Measurements from ENCODE around the gene APRT. TPM values are rescaled to one million over a fixed set of nuclear protein-coding genes. Genes with fewer than 3 reads are reported as not detected.

The APRT gene
- total RNA-seq, 1 donor from 2014 or later = 39.2 TPM

GRCh38 chr16:88761143-88761534 is 50.6 kb downstream of the APRT start:
- no peaks in the 10 kb centered on the region for H3K27me3 ChIP-seq (ENCODE audit: low read depth)
- no peak overlapping the region for H3K27ac ChIP-seq (replicated peaks)
- H3K4me3 ChIP-seq = no peak overlapping the region
- H3K9me3 ChIP-seq (replicated peaks) = peaks cover 13% of the 10 kb centered on the region
- intact Hi-C loops (cut with micrococcal nuclease) = no loop called here
- no peaks in the 10 kb centered on the region for H3K36me3 ChIP-seq
- TF ChIP-seq CTCF (IDR thresholded peaks at IDR 0.05; ENCODE audit: borderline replicate concordance) = no peak
- H3K4me1 ChIP-seq = peaks cover 35% of the 10 kb centered on the region
- no peak for DNase-seq

DNA sequence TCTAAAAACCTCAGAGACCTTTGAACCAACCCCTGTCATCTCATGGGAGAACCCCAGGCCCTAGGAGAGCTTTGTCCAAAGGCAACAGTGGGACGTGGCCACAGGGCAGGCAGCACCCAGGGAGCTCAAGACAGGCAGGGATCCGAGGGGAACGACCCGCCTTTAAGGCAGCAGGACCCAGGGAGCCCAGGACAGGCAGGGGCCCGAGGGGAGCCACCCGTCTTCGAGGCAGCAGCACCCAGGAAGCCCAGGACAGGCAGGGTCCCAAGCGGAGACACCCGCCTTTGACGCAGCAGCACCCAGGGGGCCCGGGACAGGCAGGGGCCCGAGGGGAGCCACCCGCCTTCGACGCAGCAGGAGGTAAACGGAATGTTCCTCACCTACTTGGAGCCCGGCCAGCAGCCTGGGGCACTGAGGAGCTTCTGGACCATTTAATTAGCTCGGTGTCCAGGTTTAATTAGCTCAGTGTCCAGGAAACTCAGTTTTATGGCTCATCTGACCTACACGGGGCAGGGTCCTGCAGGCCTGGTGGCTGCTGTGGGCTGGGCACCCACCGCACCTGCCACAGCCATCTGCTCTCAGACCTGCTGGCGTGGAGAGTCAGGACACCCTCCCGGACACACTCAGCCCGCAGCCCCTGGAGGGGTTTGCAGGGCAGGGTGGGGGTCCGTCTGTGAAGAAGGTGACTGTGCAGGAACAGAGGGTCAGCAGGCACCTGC is 51.1 kb downstream of the APRT start:
- H3K4me3 ChIP-seq = no peak overlapping the region

GRCh38 chr16:88759976-88760350 is 51.8 kb downstream of the APRT start:
- Histone ChIP-seq H3K36me3 (no peaks in the 10 kb centered on the region), H3K9me3 (replicated peaks) (peaks cover 13% of the 10 kb centered on the region), H3K27me3 (ENCODE audit: low read depth) (no peaks in the 10 kb centered on the region), H3K4me1 (peaks cover 35% of the 10 kb centered on the region), H3K4me3 (no peak overlapping the region), H3K27ac (replicated peaks) (no peak overlapping the region)
- no peak for DNase-seq
- TF ChIP-seq CTCF (IDR thresholded peaks at IDR 0.05; ENCODE audit: borderline replicate concordance) = no peak
- intact Hi-C loops (cut with micrococcal nuclease) = no loop called here

More for the DNA sequence above, 51.1 kb downstream of the APRT start:
- TF ChIP-seq CTCF (IDR thresholded peaks at IDR 0.05; ENCODE audit: borderline replicate concordance) = no peak
- H3K4me1 ChIP-seq = peaks cover 35% of the 10 kb centered on the region
- peaks cover 13% of the 10 kb centered on the region for H3K9me3 ChIP-seq (replicated peaks)
- no peak for DNase-seq
- intact Hi-C loops (cut with micrococcal nuclease) = no loop called here
- no peaks in the 10 kb centered on the region for H3K36me3 ChIP-seq
- no peak overlapping the region for H3K27ac ChIP-seq (replicated peaks)
- H3K27me3 ChIP-seq (ENCODE audit: low read depth) = no peaks in the 10 kb centered on the region

Other genes starting within 250 kb of the APRT start
- 21.3 TPM for gene ZC3H18, start 241.5 kb downstream of the APRT start, total RNA-seq
- gene IL17C, start 173.4 kb downstream of the APRT start, total RNA-seq = not detected
- 42.6 TPM for gene CYBA, start 160.9 kb downstream of the APRT start, total RNA-seq
- gene MVD, start 148.8 kb downstream of the APRT start, total RNA-seq = 25.3 TPM
- 3.1 TPM for gene SNAI3, start 125.4 kb downstream of the APRT start, total RNA-seq
- 14.2 TPM for gene RNF166, start 105.5 kb downstream of the APRT start, total RNA-seq
- gene CTU2, start 105.4 kb downstream of the APRT start, total RNA-seq = 13.1 TPM
- 17.1 TPM for gene PIEZO1, start 26.7 kb downstream of the APRT start, total RNA-seq
- gene CDT1, start 8.1 kb downstream of the APRT start, total RNA-seq = 0.63 TPM
- 15.5 TPM for gene GALNS, start 45.0 kb upstream of the APRT start, total RNA-seq
- 52.7 TPM for gene TRAPPC2L, start 45.2 kb upstream of the APRT start, total RNA-seq
- not detected for gene PABPN1L, start 54.7 kb upstream of the APRT start, total RNA-seq
- 8.6 TPM for gene CBFA2T3, start 165.3 kb upstream of the APRT start, total RNA-seq

All from left ventricle myocardium inferior (tissue), 1 donor.